Upper lobe of right lung (tissue), 1 donor: Measurements from ENCODE around the gene TANC1. TPM values are rescaled to one million over a fixed set of nuclear protein-coding genes. Genes with fewer than 3 reads are reported as not detected.
A peak's percentile ranks its signal among the peaks of the same experiment; 100 is the strongest.

ENCODE experiments used
- ATAC-seq: fragments of 200-7000 bp; cut with Tn5 transposase; one replicate; pipeline ENCODE4 v1.9.1; 2020; ENCODE audit warnings: mild to moderate bottlenecking, moderate library complexity
- DNase-seq: peaks from one replicate; pipeline ENCODE4 v3.0.0-alpha.2; 2020
- H3K27ac ChIP-seq: fragments of 200-600 bp; one replicate; pipeline ENCODE4 v1.8.0; 2022
- H3K27me3 ChIP-seq: fragments of 200-600 bp; one replicate; pipeline ENCODE4 v1.8.0; 2022; ENCODE audit warnings: mild to moderate bottlenecking
- H3K36me3 ChIP-seq: fragments of 200-600 bp; one replicate; pipeline ENCODE4 v1.8.0; 2022
- H3K4me1 ChIP-seq: fragments of 200-600 bp; one replicate; pipeline ENCODE4 v1.8.0; 2022
- H3K4me3 ChIP-seq: fragments of 200-600 bp; one replicate; pipeline ENCODE4 v1.8.0; 2022; ENCODE audit warnings: mild to moderate bottlenecking
- H3K9me3 ChIP-seq: fragments of 200-600 bp; one replicate; pipeline ENCODE4 v1.8.0; 2022
- intact Hi-C: fragments of 100-400 bp; cut with DNase I; formaldehyde crosslinking; loops from one replicate; pipeline ENCODE4 v1.11.0; 2022
- total RNA-seq: library from RNA; stranded (reverse); fragmentation: NEBNext Ultra II Directional; extraction: Animal tissue kit (Norgen Biotek cat#: 25700); gene quantifications from one replicate; pipeline ENCODE4 v1.2.1, GENCODE V29; 2021
- TF ChIP-seq, protein P1 (sequence below): fragments of 200-600 bp; IDR thresholded peaks from one replicate; pipeline ENCODE4 v1.8.0; 2022; ENCODE audit warnings: antibody characterized with exemption
- donor health status: DM: no; HTN: yes; CAD: no; lungs with severe emphysema.

Gene TANC1
- total RNA-seq, 1 donor from 2014 or later, result 60.4 TPM

DNA sequence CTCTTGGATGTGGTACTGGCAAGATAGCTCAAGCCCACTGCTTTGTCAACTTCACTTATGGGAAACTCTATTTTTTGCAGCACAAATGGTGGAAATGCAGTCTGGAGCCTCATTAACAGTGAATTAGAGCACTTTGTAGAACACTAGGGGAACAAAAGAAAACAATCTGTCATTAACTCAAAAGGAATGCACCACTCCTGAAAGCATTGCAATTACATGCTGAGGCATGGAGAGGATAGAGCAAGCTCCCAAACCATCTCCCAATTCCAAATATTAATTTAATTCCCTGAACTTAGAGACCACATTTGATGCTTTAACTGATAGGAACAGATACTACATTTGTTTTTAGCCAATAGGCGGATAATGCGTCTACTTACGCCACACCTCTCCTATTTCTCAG, 32.8 kb upstream of the TANC1 start:
- DNase-seq (no peak), ATAC-seq (no peak)
- no peak overlapping the region for H3K4me3 ChIP-seq
- H3K4me1 ChIP-seq, result peaks cover 13% of the 10 kb centered on the region
- H3K36me3 ChIP-seq, result no peaks in the 10 kb centered on the region
- H3K27ac ChIP-seq, result no peak overlapping the region
- H3K9me3 ChIP-seq, result no peaks in the 10 kb centered on the region
- H3K27me3 ChIP-seq, result no peaks in the 10 kb centered on the region
- TF ChIP-seq, protein P1, sequence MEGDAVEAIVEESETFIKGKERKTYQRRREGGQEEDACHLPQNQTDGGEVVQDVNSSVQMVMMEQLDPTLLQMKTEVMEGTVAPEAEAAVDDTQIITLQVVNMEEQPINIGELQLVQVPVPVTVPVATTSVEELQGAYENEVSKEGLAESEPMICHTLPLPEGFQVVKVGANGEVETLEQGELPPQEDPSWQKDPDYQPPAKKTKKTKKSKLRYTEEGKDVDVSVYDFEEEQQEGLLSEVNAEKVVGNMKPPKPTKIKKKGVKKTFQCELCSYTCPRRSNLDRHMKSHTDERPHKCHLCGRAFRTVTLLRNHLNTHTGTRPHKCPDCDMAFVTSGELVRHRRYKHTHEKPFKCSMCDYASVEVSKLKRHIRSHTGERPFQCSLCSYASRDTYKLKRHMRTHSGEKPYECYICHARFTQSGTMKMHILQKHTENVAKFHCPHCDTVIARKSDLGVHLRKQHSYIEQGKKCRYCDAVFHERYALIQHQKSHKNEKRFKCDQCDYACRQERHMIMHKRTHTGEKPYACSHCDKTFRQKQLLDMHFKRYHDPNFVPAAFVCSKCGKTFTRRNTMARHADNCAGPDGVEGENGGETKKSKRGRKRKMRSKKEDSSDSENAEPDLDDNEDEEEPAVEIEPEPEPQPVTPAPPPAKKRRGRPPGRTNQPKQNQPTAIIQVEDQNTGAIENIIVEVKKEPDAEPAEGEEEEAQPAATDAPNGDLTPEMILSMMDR, result no peak
- intact Hi-C loops, result no loop called here

DNA sequence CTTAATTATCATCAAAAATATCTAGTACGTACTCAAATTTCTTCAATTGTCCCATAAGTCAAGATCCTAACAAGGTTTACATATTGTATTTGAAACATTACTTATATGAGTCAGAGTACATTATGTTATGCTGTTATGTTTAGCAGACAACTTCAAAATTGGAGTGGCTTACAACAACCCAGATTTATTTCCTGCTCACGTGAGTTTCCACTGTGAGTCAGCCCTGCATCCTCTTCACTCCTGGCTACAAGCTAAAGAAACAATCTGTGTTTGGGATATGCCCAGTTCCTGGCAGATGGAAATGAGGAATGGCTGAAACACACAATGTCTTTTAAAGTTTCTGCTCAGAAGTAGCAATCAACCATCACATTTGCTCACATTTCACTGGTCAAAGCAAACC, 31.5 kb upstream of the TANC1 start:
- Histone ChIP-seq H3K27ac (peak overlapping the region; percentile 75), H3K4me3 (no peak overlapping the region), H3K27me3 (no peaks in the 10 kb centered on the region), H3K36me3 (no peaks in the 10 kb centered on the region), H3K4me1 (peaks cover 13% of the 10 kb centered on the region), H3K9me3 (no peaks in the 10 kb centered on the region)
- TF ChIP-seq, protein P1, result no peak
- intact Hi-C loops, result no loop called here
- ATAC-seq (peak; percentile 90), DNase-seq (no peak)

DNA sequence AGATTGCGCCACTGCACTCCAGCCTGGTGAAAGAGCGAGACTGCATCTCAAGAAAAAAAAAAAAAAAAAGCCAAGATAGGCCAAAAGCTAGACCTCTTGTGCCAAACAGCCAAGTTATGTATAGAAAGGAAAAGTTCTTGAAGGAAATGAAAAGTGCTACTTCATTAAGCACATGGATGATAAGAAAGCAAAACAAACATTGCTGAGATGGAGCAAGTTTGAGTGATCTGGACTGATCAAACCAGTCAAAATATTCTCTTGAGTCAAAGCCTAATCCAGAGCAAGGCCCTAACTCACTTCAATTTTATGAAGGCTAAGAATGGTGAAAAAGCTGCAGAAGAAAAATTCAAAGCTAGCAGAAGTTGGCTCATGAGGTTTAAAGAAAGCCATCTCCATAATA, 28.1 kb upstream of the TANC1 start:
- ATAC-seq, result peak; percentile 48

DNA sequence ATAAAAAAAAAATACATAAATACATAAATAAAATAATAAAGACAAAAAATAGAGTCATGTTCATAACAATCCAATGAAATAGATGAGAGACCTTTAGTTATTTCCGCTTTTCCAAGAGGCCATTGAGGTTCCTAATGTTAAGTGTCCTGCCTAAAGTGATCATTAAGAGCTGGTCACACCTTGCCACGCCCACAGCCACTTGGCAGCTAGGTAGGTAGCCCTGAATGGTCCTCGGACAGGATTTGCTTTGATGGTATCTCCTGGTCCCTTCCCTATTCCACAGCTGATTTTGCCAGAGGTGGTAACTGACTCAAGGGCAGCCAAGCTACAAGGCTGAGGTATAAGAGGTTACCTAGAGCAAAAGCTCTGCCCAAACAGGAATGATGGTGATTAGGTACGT, 24.5 kb upstream of the TANC1 start:
- DNase-seq (peak; percentile 71), ATAC-seq (peak; percentile 49)
- Histone ChIP-seq H3K36me3 (no peaks in the 10 kb centered on the region), H3K4me1 (no peaks in the 10 kb centered on the region), H3K9me3 (no peaks in the 10 kb centered on the region), H3K27me3 (no peaks in the 10 kb centered on the region), H3K4me3 (no peak overlapping the region), H3K27ac (no peak overlapping the region)
- TF ChIP-seq, protein P1, result no peak
- intact Hi-C loops, result no loop called here

More for the DNA sequence above, 28.1 kb upstream of the TANC1 start:
- Histone ChIP-seq H3K9me3 (no peaks in the 10 kb centered on the region), H3K4me3 (no peak overlapping the region), H3K27me3 (no peaks in the 10 kb centered on the region), H3K27ac (no peak overlapping the region), H3K4me1 (peaks cover 13% of the 10 kb centered on the region), H3K36me3 (no peaks in the 10 kb centered on the region)
- DNase-seq, result no peak
- intact Hi-C loops, result no loop called here
- TF ChIP-seq, protein P1, result no peak

DNA sequence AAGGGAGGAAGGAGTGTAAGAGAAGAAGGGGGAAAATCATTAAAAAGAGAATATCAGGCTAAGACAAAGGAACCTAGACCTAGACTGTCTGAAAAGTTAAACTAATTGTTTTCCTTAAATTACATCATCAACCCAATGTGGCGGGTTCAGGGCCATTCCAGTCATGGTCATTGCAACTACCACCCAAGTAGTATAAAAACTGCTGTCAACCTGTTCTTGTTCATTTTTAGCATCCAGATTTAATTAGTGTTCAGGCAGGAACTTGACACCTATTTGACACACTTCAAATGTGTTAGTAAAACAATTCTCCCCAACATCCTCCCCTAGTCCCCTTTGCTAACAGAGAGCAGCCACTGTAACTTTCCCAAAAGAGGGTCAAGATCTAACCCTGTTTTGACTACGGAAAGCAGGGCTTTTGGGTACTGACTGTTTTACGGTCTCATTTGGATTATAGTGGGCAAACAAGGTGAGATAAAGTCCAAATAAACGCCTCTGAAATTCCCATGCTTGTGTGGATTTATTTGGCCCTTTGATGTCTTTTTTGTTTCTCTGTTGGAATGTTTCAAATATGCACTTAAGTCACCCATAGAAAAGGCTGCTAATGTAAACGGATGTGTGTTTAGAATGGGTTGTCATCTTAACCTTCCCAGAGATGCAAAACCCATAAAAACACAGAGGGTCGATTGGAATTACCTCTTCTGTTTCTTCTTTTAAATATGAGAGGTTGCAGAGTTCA, 19.3 kb upstream of the TANC1 start:
- TF ChIP-seq, protein P1, result no peak
- H3K27me3 ChIP-seq, result no peaks in the 10 kb centered on the region
- intact Hi-C loops, result no loop called here
- ATAC-seq (no peak), DNase-seq (no peak)
- no peak overlapping the region for H3K27ac ChIP-seq
- H3K4me1 ChIP-seq, result peaks cover 6% of the 10 kb centered on the region
- no peak overlapping the region for H3K4me3 ChIP-seq
- H3K9me3 ChIP-seq, result no peaks in the 10 kb centered on the region
- H3K36me3 ChIP-seq, result no peaks in the 10 kb centered on the region
